Measurements from ENCODE around the gene CDK4. TPM values are rescaled to one million over a fixed set of nuclear protein-coding genes. Genes with fewer than 3 reads are reported as not detected.

CDK4 gene
- total RNA-seq, 1 experiment from 2014 or later, result 218 TPM

GRCh38 chr12:57745485-57745881 lies 6.6 kb downstream of the CDK4 start:
- H3K36me3 Mint-ChIP-seq (ENCODE audit: insufficient read depth in 1 of 3, low read depth in 3 of 3), result peaks cover 20 to 48% (median 45%) of the 10 kb centered on the region in 3 experiments; a peak in 6 of 7 replicates
- peak overlapping the region; percentile 97 to 99 (median 99) for H3K27ac Mint-ChIP-seq
- Histone ChIP-seq H2BK20ac (ENCODE audit: low read depth, low read length, poor library complexity, severe bottlenecking) (no peak overlapping the region), H4K5ac (ENCODE audit: insufficient read length, low read depth, low read length) (no peak overlapping the region), H3K4me1 (ENCODE audit: insufficient read depth, low read length) (peaks cover 2% of the 10 kb centered on the region; the same call in 1 of the 2 replicates), H3K18ac (ENCODE audit: insufficient read length, low read depth, low read length) (peak overlapping the region; percentile 8), H3K4ac (ENCODE audit: low read depth, low read length) (no peak overlapping the region), H2AK5ac (ENCODE audit: insufficient read length, low read length) (no peak overlapping the region), H3K9me3 (ENCODE audit: control insufficient read depth, low read depth, low read length) (no peaks in the 10 kb centered on the region), H2BK5ac (ENCODE audit: insufficient read length, low read length) (no peak overlapping the region), H4K20me1 (ENCODE audit: control insufficient read depth, insufficient read depth, insufficient read length) (no peaks in the 10 kb centered on the region), H3K27ac (ENCODE audit: insufficient read length, low read depth, low read length) (no peak overlapping the region), H3K79me1 (ENCODE audit: insufficient read depth, low read depth, low read length, poor library complexity, severe bottlenecking) (no peaks in the 10 kb centered on the region), H2AFZ (ENCODE audit: low read length) (no peak overlapping the region), H2BK15ac (ENCODE audit: low read depth, low read length) (no peak overlapping the region), H4K8ac (replicated peaks; ENCODE audit: insufficient read length, low read depth, low read length) (no peak overlapping the region), H3K79me2 (ENCODE audit: insufficient read depth, low read length) (no peaks in the 10 kb centered on the region), H3T11ph (ENCODE audit: low read length) (no peak overlapping the region), H3K14ac (ENCODE audit: insufficient read depth, low read length) (no peak overlapping the region), H3K23me2 (ENCODE audit: insufficient read length, low read depth, low read length, poor library complexity, severe bottlenecking) (peaks cover 4% of the 10 kb centered on the region), H3K4me2 (ENCODE audit: insufficient read depth, insufficient read length, low read length) (peak overlapping the region; percentile 70), H3K23ac (ENCODE audit: insufficient read length, low read depth, low read length) (no peak overlapping the region), H2BK120ac (ENCODE audit: low read depth, low read length, poor library complexity, severe bottlenecking) (no peak overlapping the region), H3K27me3 (ENCODE audit: insufficient read depth, low read length) (peaks cover 10% of the 10 kb centered on the region), H4K91ac (ENCODE audit: insufficient read length, low read depth, low read length) (no peak overlapping the region), H2BK12ac (ENCODE audit: insufficient read length, low read depth, low read length) (no peak overlapping the region), H3K56ac (ENCODE audit: insufficient read length, low read depth, low read length) (no peak overlapping the region), H3K9ac (ENCODE audit: extremely low read depth, insufficient read length, low read length) (peak overlapping the region; percentile 39)
- peak overlapping the region; percentile 86 to 92 for H3K4me3 Mint-ChIP-seq
- H3K27me3 Mint-ChIP-seq (ENCODE audit: low read depth), result peaks cover 29% of the 10 kb centered on the region
- no peaks in the 10 kb centered on the region for H3K9me3 Mint-ChIP-seq
- no peak for TF ChIP-seq CTCF (conservative IDR thresholded peaks at IDR 0.05)
- no peak for DNase-seq
- no CpG with 5 or more reads among the region's 8 CpGs for WGBS (ENCODE audit: extremely low coverage, insufficient read length, low lambda C conversion rate)
- peaks cover 8 to 13% of the 10 kb centered on the region in 2 experiments; a peak in 3 of 4 replicates for H3K4me1 Mint-ChIP-seq

Measured in H9 (cell line).